Prostate gland (tissue), 2 donors: ENCODE results near the gene NYAP1.

Source experiments
- POLR2A ChIP-seq: fragments of 450-650 bp; IDR thresholded peaks from one replicate; pipeline ENCODE4 v1.6.1; 2016; ENCODE audit warnings: antibody characterized with exemption, mild to moderate bottlenecking
- TF ChIP-seq, protein P1 (sequence below), 4 experiments: fragments of 200-600 bp in 2 of 4; fragments of 450-650 bp in 2 of 4; sonication (generic) in 2 of 4; IDR thresholded peaks; 1 replicate in 3 of 4; 2 replicates in 1 of 4; pipeline ENCODE4 v1.5.1; 2016 to 2019; ENCODE audit warnings: antibody characterized with exemption in 4 of 4, mild to moderate bottlenecking in 2 of 4, moderate library complexity in 2 of 4

DNA sequence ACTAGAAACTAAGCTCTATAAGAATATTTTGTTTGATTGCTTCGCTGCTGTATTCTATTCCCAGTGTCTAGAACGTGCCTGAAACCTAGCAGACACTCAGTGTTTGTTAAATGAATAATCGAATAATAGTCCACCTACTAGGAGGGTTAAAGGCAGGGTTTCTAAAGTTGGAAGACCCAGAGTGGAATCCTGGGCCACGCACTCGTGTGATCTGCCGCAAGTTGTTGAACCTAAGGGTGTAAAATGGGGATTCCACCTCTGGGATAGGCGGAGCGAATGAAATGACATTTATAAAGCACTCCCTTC lies 54.6 kb downstream of the NYAP1 start:
- no peak for TF ChIP-seq POLR2A
- TF ChIP-seq, protein P1, sequence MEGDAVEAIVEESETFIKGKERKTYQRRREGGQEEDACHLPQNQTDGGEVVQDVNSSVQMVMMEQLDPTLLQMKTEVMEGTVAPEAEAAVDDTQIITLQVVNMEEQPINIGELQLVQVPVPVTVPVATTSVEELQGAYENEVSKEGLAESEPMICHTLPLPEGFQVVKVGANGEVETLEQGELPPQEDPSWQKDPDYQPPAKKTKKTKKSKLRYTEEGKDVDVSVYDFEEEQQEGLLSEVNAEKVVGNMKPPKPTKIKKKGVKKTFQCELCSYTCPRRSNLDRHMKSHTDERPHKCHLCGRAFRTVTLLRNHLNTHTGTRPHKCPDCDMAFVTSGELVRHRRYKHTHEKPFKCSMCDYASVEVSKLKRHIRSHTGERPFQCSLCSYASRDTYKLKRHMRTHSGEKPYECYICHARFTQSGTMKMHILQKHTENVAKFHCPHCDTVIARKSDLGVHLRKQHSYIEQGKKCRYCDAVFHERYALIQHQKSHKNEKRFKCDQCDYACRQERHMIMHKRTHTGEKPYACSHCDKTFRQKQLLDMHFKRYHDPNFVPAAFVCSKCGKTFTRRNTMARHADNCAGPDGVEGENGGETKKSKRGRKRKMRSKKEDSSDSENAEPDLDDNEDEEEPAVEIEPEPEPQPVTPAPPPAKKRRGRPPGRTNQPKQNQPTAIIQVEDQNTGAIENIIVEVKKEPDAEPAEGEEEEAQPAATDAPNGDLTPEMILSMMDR (IDR thresholded peaks at IDR 0.05), result no peak
